GM12891 (cell line): Measurements from ENCODE around the gene HNRNPC.
A peak's percentile ranks its signal among the peaks of the same experiment; 100 is the strongest.
"Not testable (repeated sequence)": the region's sequence is repeated elsewhere in the genome, so short reads cannot be mapped to it uniquely, and the experiment has no call there.

Experiments used
- DNase-seq: peaks from one replicate; pipeline ENCODE4 v3.0.0; 2011; ENCODE audit warnings: low spot score; ENCODE audit not compliant: insufficient read length
- FAIRE-seq: peaks from 2 replicates; lab custom pipeline; 2011; peaks lifted over from hg19 to GRCh38; lab: Jason Lieb, UNC
- PAX5 ChIP-seq: IDR thresholded peaks from 2 replicates; pipeline ENCODE4 v1.6.1; 2011; ENCODE audit warnings: low read length, moderate library complexity, mild to moderate bottlenecking; ENCODE audit not compliant: insufficient read depth, severe bottlenecking
- POLR2A ChIP-seq: IDR thresholded peaks from 2 replicates; pipeline ENCODE4 v1.6.1; 2011; ENCODE audit warnings: low read depth, low read length, control low read depth
- POLR2AphosphoS5 ChIP-seq: IDR thresholded peaks from 2 replicates; pipeline ENCODE4 v1.6.1; 2011; ENCODE audit warnings: low read depth, low read length, control low read depth
- POU2F2 ChIP-seq: IDR thresholded peaks from 2 replicates; pipeline ENCODE4 v1.6.1; 2011; ENCODE audit warnings: low read depth, mild to moderate bottlenecking, control low read depth, low read length, moderate library complexity
- SPI1 ChIP-seq: IDR thresholded peaks from 2 replicates; pipeline ENCODE4 v1.6.1; 2011; ENCODE audit warnings: low read depth, low read length, control low read depth
- TAF1 ChIP-seq: IDR thresholded peaks from 2 replicates; pipeline ENCODE4 v1.6.1; 2011; ENCODE audit warnings: low read depth, low read length, control low read depth

Gene HNRNPC

DNA sequence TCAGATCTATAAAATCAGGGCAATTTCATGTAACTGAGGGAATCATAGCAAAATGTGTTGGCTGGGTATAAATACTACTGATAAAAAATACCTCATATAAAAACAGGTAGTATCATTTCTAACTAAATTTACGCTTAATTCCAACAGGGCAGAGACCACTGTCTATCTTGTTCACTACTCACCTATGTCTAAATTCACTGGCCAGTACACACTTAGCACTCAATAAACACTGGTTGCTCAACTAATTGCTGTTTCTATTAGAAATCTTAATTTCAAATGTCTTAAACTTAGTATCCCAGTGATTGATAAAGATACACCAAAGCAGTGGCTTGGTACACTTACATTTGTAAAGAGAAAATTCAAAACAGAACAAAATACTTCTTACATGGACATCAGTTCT is 55.6 kb downstream of the HNRNPC start:
- no peak for TF ChIP-seq SPI1
- no peak for TF ChIP-seq POLR2A
- TF ChIP-seq TAF1 = no peak
- TF ChIP-seq POU2F2 = no peak
- no peak for TF ChIP-seq PAX5
- no peak for TF ChIP-seq POLR2AphosphoS5
- FAIRE-seq = no peak

GRCh38 chr14:21212824-21213223 is 56.4 kb downstream of the HNRNPC start:
- DNase-seq = not testable (repeated sequence)
- peak; percentile 28 for FAIRE-seq

More for the DNA sequence above, 55.6 kb downstream of the HNRNPC start:
- no peak for DNase-seq

- FAIRE-seq = no peak
- DNase-seq = no peak
- TF ChIP-seq TAF1 = no peak
- no peak for TF ChIP-seq POLR2AphosphoS5
- TF ChIP-seq POLR2A = no peak
- TF ChIP-seq PAX5 = no peak
- no peak for TF ChIP-seq SPI1
- TF ChIP-seq POU2F2 = no peak
These were observed 57.7 kb downstream of the HNRNPC start for GRCh38 chr14:21211509-21211908.

DNA sequence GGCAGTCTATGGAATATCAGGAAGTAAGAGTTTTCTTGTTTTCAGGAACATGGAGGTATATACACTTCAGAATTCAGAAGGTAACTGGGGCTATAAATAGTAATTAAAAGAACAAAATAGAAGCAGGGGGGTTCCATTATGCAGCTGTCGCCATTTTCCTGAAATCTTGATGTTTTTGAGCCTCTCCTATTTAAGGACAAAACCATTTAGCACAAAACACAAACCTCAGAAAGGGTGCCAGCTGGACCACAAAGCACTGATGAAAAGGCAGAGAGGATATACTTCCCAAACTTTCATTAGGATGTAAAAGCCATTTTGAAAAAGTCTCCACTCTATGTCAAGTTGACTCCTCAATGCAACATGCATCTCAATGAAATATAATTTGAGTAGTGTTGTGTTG is 59.2 kb downstream of the HNRNPC start:
- TF ChIP-seq POLR2A (no peak), POLR2AphosphoS5 (no peak), PAX5 (no peak), POU2F2 (no peak)
- DNase-seq (no peak), FAIRE-seq (no peak)

DNA sequence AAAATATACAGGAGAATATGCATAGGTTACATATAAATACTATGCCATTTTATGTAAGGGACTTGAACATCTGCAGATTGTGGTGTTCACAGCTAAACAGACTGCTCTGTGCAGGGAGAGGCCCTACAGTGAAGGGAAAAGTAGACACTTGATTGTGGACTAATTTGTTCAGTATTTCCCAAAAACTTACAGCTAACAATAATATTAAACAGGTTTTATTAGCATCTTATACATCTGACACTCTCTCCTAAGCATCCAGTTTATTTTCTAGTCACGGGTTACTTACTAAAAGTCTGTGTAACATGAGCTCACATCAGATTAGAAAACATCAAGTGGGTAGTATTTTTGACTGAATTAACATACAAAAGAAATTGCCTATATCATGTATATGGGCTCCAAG is 60.1 kb downstream of the HNRNPC start:
- no peak for TF ChIP-seq TAF1
- TF ChIP-seq POLR2A = no peak
- no peak for TF ChIP-seq POLR2AphosphoS5
- TF ChIP-seq SPI1 = no peak
- no peak for TF ChIP-seq POU2F2
- no peak for TF ChIP-seq PAX5
- FAIRE-seq (no peak), DNase-seq (no peak)

DNA sequence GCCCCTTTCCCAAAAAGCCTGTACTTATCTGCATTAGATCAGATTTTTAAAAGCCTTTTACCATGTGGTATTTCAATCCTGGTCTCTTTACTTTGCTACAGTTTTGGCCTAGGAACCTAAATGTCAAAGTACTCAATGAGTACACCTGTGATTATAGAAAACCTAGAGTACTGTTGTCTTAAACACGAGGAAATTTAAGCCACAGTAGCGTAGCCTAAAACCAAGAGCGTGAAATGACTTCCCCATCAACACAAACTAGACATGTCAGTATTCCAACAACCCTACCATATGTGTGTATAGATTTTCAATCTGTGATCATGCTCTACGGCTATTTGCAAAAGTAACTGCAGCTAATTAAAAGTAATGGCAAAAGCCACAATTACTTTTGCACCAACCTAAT is 60.7 kb downstream of the HNRNPC start:
- no peak for FAIRE-seq
- DNase-seq = no peak
- no peak for TF ChIP-seq POLR2AphosphoS5
- TF ChIP-seq POLR2A = no peak
- no peak for TF ChIP-seq TAF1
- TF ChIP-seq PAX5 = no peak
- no peak for TF ChIP-seq POU2F2
- no peak for TF ChIP-seq SPI1

- FAIRE-seq (no peak), DNase-seq (no peak)
- TF ChIP-seq POU2F2 (no peak), SPI1 (no peak), TAF1 (no peak), POLR2A (no peak)
These were observed 62.2 kb downstream of the HNRNPC start for GRCh38 chr14:21206753-21207684.

DNA sequence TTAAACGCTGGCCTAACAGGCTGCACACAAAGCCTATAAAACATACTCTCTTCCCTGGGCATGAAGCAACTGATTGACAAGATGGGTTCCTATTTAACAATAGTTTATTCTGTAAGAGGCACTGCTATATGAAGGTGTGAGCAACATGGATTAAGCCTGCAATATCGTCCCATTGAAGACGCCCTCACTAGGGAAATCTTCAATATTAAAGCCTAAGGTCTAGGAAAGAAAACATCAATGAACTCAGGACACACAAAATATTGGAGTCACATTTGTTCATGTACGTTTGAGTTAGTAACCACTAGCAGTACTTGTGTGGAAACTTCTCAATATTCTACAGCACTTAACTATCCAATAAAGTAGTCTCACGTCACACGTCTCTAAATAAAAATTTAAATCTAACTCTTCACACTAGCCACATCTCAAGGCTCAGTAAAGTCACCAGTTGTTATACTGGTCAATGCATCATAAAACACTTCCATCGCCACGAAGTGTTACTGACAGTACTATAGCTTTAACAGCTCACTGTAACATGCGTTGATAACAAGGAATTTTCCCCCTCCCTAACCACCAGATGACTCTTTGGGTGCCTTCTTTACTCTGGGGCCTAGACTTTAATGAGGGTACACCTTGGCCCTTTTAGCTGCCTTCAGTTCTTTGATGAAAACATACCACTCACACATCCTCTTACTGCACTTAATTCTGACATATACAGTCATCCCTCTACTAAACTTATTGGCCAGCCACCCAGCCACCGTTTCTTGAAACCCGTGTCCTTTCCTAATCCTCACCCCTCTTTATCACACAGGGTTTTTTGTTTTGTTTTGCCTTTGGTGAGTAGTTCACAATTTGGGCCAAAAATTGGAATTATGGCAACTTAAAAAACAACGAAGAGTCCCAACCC is 63.3 kb downstream of the HNRNPC start:
- FAIRE-seq (no peak), DNase-seq (no peak)
- 0 out of 2 replicates have a peak, but pooled peaks have one; percentile 21 for TF ChIP-seq POLR2A
- TF ChIP-seq POLR2AphosphoS5 = peak; percentile 21
- no peak for TF ChIP-seq TAF1
- no peak for TF ChIP-seq SPI1
- no peak for TF ChIP-seq POU2F2
- TF ChIP-seq PAX5 = no peak

GRCh38 chr14:21205026-21205677 is 64.1 kb downstream of the HNRNPC start:
- no peak for FAIRE-seq

More at GRCh38 chr14:21205026-21205677, 64.1 kb downstream of the HNRNPC start:
- no peak for DNase-seq
- TF ChIP-seq POU2F2 (no peak), PAX5 (no peak), SPI1 (no peak), TAF1 (no peak), POLR2A (no peak), POLR2AphosphoS5 (no peak)
